ENCODE measurements around the gene SEH1L.

The SEH1L gene

GRCh38 chr18:12989397-12990122 lies 41.7 kb downstream of the SEH1L start:
- H3K79me2 ChIP-seq (ENCODE audit: insufficient read depth, low read length) = peaks cover 40% of the 10 kb centered on the region
- H2AFZ ChIP-seq (ENCODE audit: low read length) = no peak overlapping the region
- peaks cover 28% of the 10 kb centered on the region for H4K20me1 ChIP-seq (ENCODE audit: insufficient read depth, low read length, poor library complexity, severe bottlenecking)
- H3K27me3 ChIP-seq (ENCODE audit: insufficient read depth, low read length, poor library complexity, severe bottlenecking) = no peaks in the 10 kb centered on the region
- H3K4me3 ChIP-seq (ENCODE audit: low read length, poor library complexity, severe bottlenecking) = peak overlapping the region; percentile 81
- H3K9me2 ChIP-seq (replicated peaks; ENCODE audit: low read depth, low read length) = no peaks in the 10 kb centered on the region
- TF ChIP-seq CTCF (conservative IDR thresholded peaks at IDR 0.05; ENCODE audit: low read length) (no peak), EZH2phosphoT487 (IDR thresholded peaks at IDR 0.05; ENCODE audit: borderline replicate concordance) (no peak)
- H3K9ac ChIP-seq (ENCODE audit: low read depth, low read length, poor library complexity, severe bottlenecking) = peak overlapping the region; percentile 89
- peaks cover 39% of the 10 kb centered on the region for H3K4me1 ChIP-seq (ENCODE audit: insufficient read depth, low read length, poor library complexity, severe bottlenecking)
- H3K4me2 ChIP-seq (ENCODE audit: low read depth, low read length, poor library complexity, severe bottlenecking) = peak overlapping the region; percentile 81
- H3K36me3 ChIP-seq (ENCODE audit: insufficient read depth, low read length) = peaks cover 16% of the 10 kb centered on the region; the same call in 1 of the 2 replicates
- H3F3A ChIP-seq (ENCODE audit: low read depth) = peaks cover 3% of the 10 kb centered on the region; the same call in 1 of the 2 replicates
- H3K9me3 ChIP-seq (ENCODE audit: insufficient read depth, low read depth, low read length) = no peaks in the 10 kb centered on the region

GRCh38 chr18:12990123-12990475 lies 42.3 kb downstream of the SEH1L start:
- Histone ChIP-seq H3F3A (ENCODE audit: low read depth) (peaks cover 3% of the 10 kb centered on the region; the same call in 1 of the 2 replicates), H3K4me2 (ENCODE audit: low read depth, low read length, poor library complexity, severe bottlenecking) (peak overlapping the region; percentile 81), H3K4me1 (ENCODE audit: insufficient read depth, low read length, poor library complexity, severe bottlenecking) (peaks cover 39% of the 10 kb centered on the region), H3K79me2 (ENCODE audit: insufficient read depth, low read length) (peaks cover 46% of the 10 kb centered on the region), H2AFZ (ENCODE audit: low read length) (no peak overlapping the region), H3K9me3 (ENCODE audit: insufficient read depth, low read depth, low read length) (no peaks in the 10 kb centered on the region), H3K36me3 (ENCODE audit: insufficient read depth, low read length) (peaks cover 13% of the 10 kb centered on the region; the same call in 1 of the 2 replicates), H3K4me3 (ENCODE audit: low read length, poor library complexity, severe bottlenecking) (peak overlapping the region; percentile 81), H4K20me1 (ENCODE audit: insufficient read depth, low read length, poor library complexity, severe bottlenecking) (peaks cover 29% of the 10 kb centered on the region), H3K9me2 (replicated peaks; ENCODE audit: low read depth, low read length) (no peaks in the 10 kb centered on the region), H3K9ac (ENCODE audit: low read depth, low read length, poor library complexity, severe bottlenecking) (peak overlapping the region; percentile 89), H3K27me3 (ENCODE audit: insufficient read depth, low read length, poor library complexity, severe bottlenecking) (no peaks in the 10 kb centered on the region)
- TF ChIP-seq EZH2phosphoT487 (IDR thresholded peaks at IDR 0.05; ENCODE audit: borderline replicate concordance) = no peak
- TF ChIP-seq CTCF (conservative IDR thresholded peaks at IDR 0.05; ENCODE audit: low read length) = no peak

DNA sequence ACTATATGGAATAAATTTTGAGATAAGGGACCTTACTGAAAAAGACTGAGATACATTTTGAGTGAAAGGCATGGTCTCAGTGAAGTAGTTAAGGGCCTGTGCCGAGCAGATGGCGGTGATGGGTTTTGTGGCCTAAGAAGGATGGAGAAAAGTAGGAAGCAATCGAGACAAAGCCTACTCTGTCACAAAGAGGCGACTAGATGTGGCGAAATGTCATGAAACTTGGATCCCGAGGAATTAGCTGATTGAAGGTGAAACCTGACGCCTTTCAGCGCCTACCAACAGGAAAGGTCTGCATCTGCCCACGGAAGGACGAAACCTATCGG lies 42.8 kb downstream of the SEH1L start:
- Histone ChIP-seq H3K4me1 (ENCODE audit: insufficient read depth, low read length, poor library complexity, severe bottlenecking) (peaks cover 43% of the 10 kb centered on the region), H3K9ac (ENCODE audit: low read depth, low read length, poor library complexity, severe bottlenecking) (peak overlapping the region; percentile 89), H2AFZ (ENCODE audit: low read length) (peak overlapping the region; percentile 82), H3K36me3 (ENCODE audit: insufficient read depth, low read length) (peaks cover 10% of the 10 kb centered on the region; the same call in 1 of the 2 replicates), H3F3A (ENCODE audit: low read depth) (peaks cover 3% of the 10 kb centered on the region; the same call in 1 of the 2 replicates), H3K9me2 (replicated peaks; ENCODE audit: low read depth, low read length) (no peaks in the 10 kb centered on the region), H3K4me2 (ENCODE audit: low read depth, low read length, poor library complexity, severe bottlenecking) (peak overlapping the region; percentile 81), H4K20me1 (ENCODE audit: insufficient read depth, low read length, poor library complexity, severe bottlenecking) (peaks cover 33% of the 10 kb centered on the region), H3K27me3 (ENCODE audit: insufficient read depth, low read length, poor library complexity, severe bottlenecking) (no peaks in the 10 kb centered on the region), H3K9me3 (ENCODE audit: insufficient read depth, low read depth, low read length) (no peaks in the 10 kb centered on the region), H3K79me2 (ENCODE audit: insufficient read depth, low read length) (peaks cover 51% of the 10 kb centered on the region), H3K4me3 (ENCODE audit: low read length, poor library complexity, severe bottlenecking) (peak overlapping the region; percentile 81)
- TF ChIP-seq EZH2phosphoT487 (IDR thresholded peaks at IDR 0.05; ENCODE audit: borderline replicate concordance) = no peak
